HL-60 (cell line): Measurements from ENCODE around the gene ZNF621.

Experiments
- DNase-seq, 2 experiments: peaks; one replicate each; pipeline ENCODE4 v3.0.0-alpha.2; 2010 to 2020; ENCODE audit warnings: low read depth in 1 of 2, low spot score in 1 of 2
- H3K27ac ChIP-seq: fragments of 250-450 bp; sonication (Bioruptor Pico); replicated peaks from 2 replicates; pipeline ENCODE4 v1.5.1; 2020; ENCODE audit warnings: mild to moderate bottlenecking, moderate library complexity
- H3K27me3 ChIP-seq: fragments of 250-450 bp; sonication (Bioruptor Pico); 2 replicates; pipeline ENCODE4 v1.5.1; 2021; ENCODE audit warnings: mild to moderate bottlenecking, moderate library complexity; ENCODE audit not compliant: insufficient read depth, poor library complexity, severe bottlenecking
- H3K4me3 ChIP-seq: replicated peaks from 2 replicates; pipeline ENCODE4 v1.5.1; 2011; ENCODE audit warnings: mild to moderate bottlenecking, control low read depth, low read length; ENCODE audit not compliant: insufficient read depth
- CTCF ChIP-seq: IDR thresholded peaks from one replicate; pipeline ENCODE4 v1.5.1; 2011; ENCODE audit warnings: low read length, control low read depth, inconsistent platforms; ENCODE audit not compliant: insufficient read depth
- GABPA ChIP-seq: IDR thresholded peaks from 2 replicates; pipeline ENCODE4 v1.6.1; 2012; ENCODE audit warnings: low read depth
- POLR2AphosphoS5 ChIP-seq: IDR thresholded peaks from 2 replicates; pipeline ENCODE4 v1.6.1; 2012; ENCODE audit warnings: low read depth
- REST ChIP-seq: IDR thresholded peaks from 2 replicates; pipeline ENCODE4 v1.6.1; 2012; ENCODE audit warnings: low read depth; ENCODE audit not compliant: insufficient replicate concordance
- SPI1 ChIP-seq: IDR thresholded peaks from 2 replicates; pipeline ENCODE4 v1.6.1; 2012; ENCODE audit warnings: low read depth, mild to moderate bottlenecking, borderline replicate concordance

The ZNF621 gene

GRCh38 chr3:40499952-40500351, 24.8 kb upstream of the ZNF621 start:
- TF ChIP-seq SPI1 (no peak), REST (no peak), CTCF (no peak), GABPA (no peak), POLR2AphosphoS5 (no peak)
- H3K27me3 ChIP-seq = no peaks in the 10 kb centered on the region
- H3K4me3 ChIP-seq = no peak overlapping the region
- H3K27ac ChIP-seq = no peak overlapping the region
- no peak for DNase-seq

DNA sequence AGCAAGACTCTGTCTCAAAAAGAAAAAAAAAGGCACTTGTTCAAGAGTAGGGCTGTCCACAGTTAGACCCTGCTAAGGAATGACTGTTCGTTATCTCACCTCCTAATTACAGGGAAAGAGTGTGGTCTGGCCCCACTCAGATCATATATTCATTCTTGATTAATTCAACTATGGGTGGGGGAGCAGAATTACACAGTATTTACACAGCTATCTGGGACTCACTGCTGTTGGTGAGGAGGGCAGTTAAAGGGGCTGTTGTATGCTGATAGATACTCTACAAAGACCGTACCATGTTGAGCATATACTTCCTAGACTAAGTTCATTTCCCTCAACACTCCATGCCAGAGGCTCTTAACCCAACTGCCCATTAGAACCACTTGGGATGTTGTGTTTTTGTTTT, 22.7 kb upstream of the ZNF621 start:
- no peak overlapping the region for H3K27ac ChIP-seq
- no peak for TF ChIP-seq POLR2AphosphoS5
- no peak for TF ChIP-seq CTCF
- TF ChIP-seq SPI1 = no peak
- TF ChIP-seq REST = no peak
- TF ChIP-seq GABPA = no peak
- no peak overlapping the region for H3K4me3 ChIP-seq
- no peak for DNase-seq
- no peaks in the 10 kb centered on the region for H3K27me3 ChIP-seq

DNA sequence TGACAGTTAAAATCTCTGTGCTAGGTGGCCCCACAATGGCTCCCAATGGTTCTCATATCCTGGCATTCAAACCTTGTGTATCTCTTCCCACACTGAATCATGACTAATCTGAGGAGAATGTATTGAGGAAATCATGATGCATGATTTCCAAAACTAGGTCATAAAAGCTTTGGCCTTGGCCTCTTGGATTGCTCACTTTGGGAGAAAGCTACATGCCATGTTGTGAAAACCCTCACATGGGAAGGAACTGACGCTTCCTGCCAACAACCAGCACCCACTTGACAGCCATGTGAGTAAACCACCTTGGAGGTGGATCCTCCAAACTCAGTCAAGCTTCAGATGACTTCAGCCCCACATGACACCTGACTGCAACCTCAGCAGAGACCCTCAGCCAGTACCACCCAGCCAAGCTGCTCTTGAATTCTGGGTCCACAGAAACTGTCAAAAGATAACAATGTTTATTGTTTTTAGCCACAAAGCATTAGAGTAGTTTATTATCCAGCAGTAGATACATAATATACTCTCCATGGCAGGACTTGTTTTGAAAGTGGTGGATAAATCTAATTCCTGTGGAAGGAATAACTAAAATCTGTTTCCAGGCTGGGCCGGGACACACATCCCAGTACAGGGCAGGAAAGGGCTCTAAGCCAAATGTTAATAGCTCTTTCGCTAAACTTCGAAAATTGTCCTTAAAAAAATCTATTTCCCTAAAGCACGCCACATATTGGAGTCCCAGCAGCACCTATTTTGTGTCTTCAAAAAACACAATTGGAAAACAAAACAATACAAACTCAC, 19.9 kb upstream of the ZNF621 start:
- TF ChIP-seq GABPA (no peak), POLR2AphosphoS5 (no peak), CTCF (no peak), REST (no peak), SPI1 (no peak)
- H3K4me3 ChIP-seq = no peak overlapping the region
- H3K27me3 ChIP-seq = no peaks in the 10 kb centered on the region
- no peak overlapping the region for H3K27ac ChIP-seq
- no peak for DNase-seq
